Trophoblast cell (in vitro differentiated cells and primary cell): ENCODE measurements around the gene FEZF1. TPM values are rescaled to one million over a fixed set of nuclear protein-coding genes. Genes with fewer than 3 reads are reported as not detected.
A peak's percentile ranks its signal among the peaks of the same experiment; 100 is the strongest.

ENCODE experiments used
- DNase-seq, 2 donors: peaks; one replicate each; pipeline ENCODE4 v3.0.0-alpha.2; 2016
- H2AFZ ChIP-seq: 2 replicates; pipeline ENCODE4 v1.6.1; 2013; ENCODE audit warnings: low read length, moderate library complexity, mild to moderate bottlenecking; ENCODE audit not compliant: insufficient read depth, poor library complexity
- H2AK5ac ChIP-seq: 2 replicates; pipeline ENCODE4 v1.6.1; 2013; ENCODE audit warnings: mild to moderate bottlenecking, low read length
- H2BK120ac ChIP-seq: 2 replicates; pipeline ENCODE4 v1.6.1; 2013; ENCODE audit warnings: low read length, mild to moderate bottlenecking, moderate library complexity; ENCODE audit not compliant: insufficient read depth, poor library complexity
- H2BK12ac ChIP-seq: 2 replicates; pipeline ENCODE4 v1.6.1; 2013; ENCODE audit warnings: mild to moderate bottlenecking, low read length, moderate library complexity
- H2BK5ac ChIP-seq: 2 replicates; pipeline ENCODE4 v1.6.1; 2013; ENCODE audit warnings: low read length, low read depth, moderate library complexity, mild to moderate bottlenecking; ENCODE audit not compliant: poor library complexity
- H3K14ac ChIP-seq: 2 replicates; pipeline ENCODE4 v1.6.1; 2013; ENCODE audit warnings: mild to moderate bottlenecking, low read length
- H3K18ac ChIP-seq: 2 replicates; pipeline ENCODE4 v1.6.1; 2013; ENCODE audit warnings: mild to moderate bottlenecking, low read length
- H3K23ac ChIP-seq: 2 replicates; pipeline ENCODE4 v1.6.1; 2013; ENCODE audit warnings: low read length
- H3K27ac ChIP-seq: 2 replicates; pipeline ENCODE4 v1.5.1; 2013; ENCODE audit warnings: low read depth, mild to moderate bottlenecking, inconsistent platforms, low read length, moderate library complexity
- H3K27me3 ChIP-seq: 2 replicates; pipeline ENCODE4 v1.6.1; 2013; ENCODE audit warnings: inconsistent platforms, mild to moderate bottlenecking, low read length, moderate library complexity; ENCODE audit not compliant: insufficient read depth
- H3K36me3 ChIP-seq, 2 experiments: 1 replicate in 1 of 2; 2 replicates in 1 of 2; pipeline ENCODE4 v1.6.1; 2013; ENCODE audit warnings: low read length in 2 of 2, mild to moderate bottlenecking in 2 of 2, moderate library complexity in 1 of 2; ENCODE audit not compliant: insufficient read depth in 2 of 2, control insufficient read depth in 1 of 2
- H3K4ac ChIP-seq: 2 replicates; pipeline ENCODE4 v1.6.1; 2013; ENCODE audit warnings: low read depth, mild to moderate bottlenecking, low read length, moderate library complexity
- H3K4me1 ChIP-seq, 2 experiments: 1 replicate in 1 of 2; 2 replicates in 1 of 2; pipeline ENCODE4 v1.6.1; 2013; ENCODE audit warnings: low read length in 2 of 2, mild to moderate bottlenecking in 2 of 2, moderate library complexity in 1 of 2; ENCODE audit not compliant: insufficient read depth in 2 of 2, control insufficient read depth in 1 of 2
- H3K4me2 ChIP-seq: 2 replicates; pipeline ENCODE4 v1.6.1; 2013; ENCODE audit warnings: inconsistent platforms, mild to moderate bottlenecking, low read length, moderate library complexity
- H3K4me3 ChIP-seq: 2 replicates; pipeline ENCODE4 v1.5.1; 2013; ENCODE audit warnings: mild to moderate bottlenecking, low read depth, low read length, inconsistent platforms
- H3K79me1 ChIP-seq: one replicate; pipeline ENCODE4 v1.6.1; 2013; ENCODE audit warnings: low read length
- H3K79me2 ChIP-seq: 2 replicates; pipeline ENCODE4 v1.6.1; 2013; ENCODE audit warnings: low read length, mild to moderate bottlenecking; ENCODE audit not compliant: control insufficient read depth, insufficient read depth, poor library complexity
- H3K9ac ChIP-seq: 2 replicates; pipeline ENCODE4 v1.6.1; 2013; ENCODE audit warnings: mild to moderate bottlenecking, low read length
- H3K9me3 ChIP-seq: 2 replicates; pipeline ENCODE4 v1.6.1; 2013; ENCODE audit warnings: low read depth, mild to moderate bottlenecking, control low read depth, inconsistent platforms, low read length; ENCODE audit not compliant: insufficient read depth
- H4K12ac ChIP-seq: 2 replicates; pipeline ENCODE4 v1.6.1; 2013; ENCODE audit warnings: low read depth, mild to moderate bottlenecking, low read length, moderate library complexity
- H4K8ac ChIP-seq: 2 replicates; pipeline ENCODE4 v1.6.1; 2013; ENCODE audit warnings: low read depth, mild to moderate bottlenecking, low read length, moderate library complexity
- H4K91ac ChIP-seq: one replicate; pipeline ENCODE4 v1.6.1; 2013; ENCODE audit warnings: low read depth, mild to moderate bottlenecking, low read length, moderate library complexity
- WGBS: extraction: QIAGEN DNeasy Blood & Tissue Kit; methylation state at CpG from one replicate; pipeline ENCODE4 v1.1.7; 2013; ENCODE audit warnings: missing lambda C conversion rate; ENCODE audit not compliant: insufficient read length, insufficient coverage; ENCODE audit errors: extremely low coverage; 5-methylcytosine and 5-hydroxymethylcytosine counted together
- polyA plus RNA-seq: library from polyadenylated mRNA; stranded (reverse); fragments of 200-250 nt; gene quantifications from 2 replicates; pipeline ENCODE4 v1.2.3, GENCODE V29; 2013

Gene FEZF1
- polyA plus RNA-seq: 0.06 TPM in 1 of 2 replicates, not detected in the other

GRCh38 chr7:122304319-122304975, at the start of gene FEZF1:
TSS of gene FEZF1 (minus strand) at chr7:122304750. CDS start at chr7:122304437, 313 bp downstream.
- H3K79me2 ChIP-seq: no peaks in the 10 kb centered on the region
- peak within 1 kb of the TSS; percentile 84 for H3K4me2 ChIP-seq
- H3K36me3 ChIP-seq: no peaks in the 10 kb centered on the region
- H3K14ac ChIP-seq: no peak within 1 kb of the TSS
- H2BK12ac ChIP-seq: no peak within 1 kb of the TSS
- H2BK120ac ChIP-seq: no peak within 1 kb of the TSS
- H3K23ac ChIP-seq: no peak within 1 kb of the TSS
- peaks cover 4% of the 10 kb centered on the region for H3K9me3 ChIP-seq
- H4K8ac ChIP-seq: no peak within 1 kb of the TSS
- peaks cover 25% of the 10 kb centered on the region in 2 experiments for H3K4me1 ChIP-seq
- H2AK5ac ChIP-seq: no peak within 1 kb of the TSS
- no peaks in the 10 kb centered on the region for H3K79me1 ChIP-seq
- peak in 1 of 2 donors; percentile 23 for DNase-seq
- no peak within 1 kb of the TSS for H3K4ac ChIP-seq
- H4K91ac ChIP-seq: no peak within 1 kb of the TSS
- no peak within 1 kb of the TSS for H3K27ac ChIP-seq
- no peak within 1 kb of the TSS for H3K4me3 ChIP-seq
- H2AFZ ChIP-seq: no peak within 1 kb of the TSS
- H4K12ac ChIP-seq: no peak within 1 kb of the TSS
- H3K9ac ChIP-seq: no peak within 1 kb of the TSS
- H2BK5ac ChIP-seq: no peak within 1 kb of the TSS
- H3K27me3 ChIP-seq: peaks cover 79% of the 10 kb centered on the region
- H3K18ac ChIP-seq: no peak within 1 kb of the TSS
- no CpG with 5 or more reads among the region's 35 CpGs for WGBS

- WGBS: no CpG with 5 or more reads among the region's 3 CpGs
- Histone ChIP-seq H3K9ac (no peak overlapping the region), H3K9me3 (no peaks in the 10 kb centered on the region), H3K4ac (no peak overlapping the region), H3K79me2 (no peaks in the 10 kb centered on the region), H3K4me1 (no peaks in the 10 kb centered on the region), H3K36me3 (no peaks in the 10 kb centered on the region), H2BK5ac (no peak overlapping the region), H3K23ac (no peak overlapping the region), H2BK120ac (no peak overlapping the region), H3K14ac (no peak overlapping the region), H3K4me3 (no peak overlapping the region), H3K27me3 (no peaks in the 10 kb centered on the region), H4K8ac (no peak overlapping the region), H4K12ac (no peak overlapping the region), H2BK12ac (no peak overlapping the region), H3K27ac (no peak overlapping the region), H3K4me2 (no peak overlapping the region), H4K91ac (no peak overlapping the region), H3K79me1 (no peaks in the 10 kb centered on the region), H2AFZ (no peak overlapping the region), H2AK5ac (no peak overlapping the region), H3K18ac (no peak overlapping the region)
- no peak for DNase-seq
Observed at GRCh38 chr7:122352454-122352853, 47.9 kb upstream of the FEZF1 start.

GRCh38 chr7:122350701-122351100, 46.2 kb upstream of the FEZF1 start:
- Histone ChIP-seq H3K9me3 (no peaks in the 10 kb centered on the region), H4K12ac (no peak overlapping the region), H4K91ac (no peak overlapping the region), H3K27me3 (no peaks in the 10 kb centered on the region), H2AK5ac (no peak overlapping the region), H3K79me2 (no peaks in the 10 kb centered on the region), H2AFZ (no peak overlapping the region), H2BK12ac (no peak overlapping the region), H3K4me1 (no peaks in the 10 kb centered on the region), H2BK5ac (no peak overlapping the region), H3K23ac (no peak overlapping the region), H3K79me1 (no peaks in the 10 kb centered on the region), H3K4me3 (no peak overlapping the region), H3K27ac (no peak overlapping the region), H3K4ac (no peak overlapping the region), H3K4me2 (no peak overlapping the region), H4K8ac (no peak overlapping the region), H3K36me3 (no peaks in the 10 kb centered on the region), H3K18ac (no peak overlapping the region), H3K9ac (no peak overlapping the region), H3K14ac (no peak overlapping the region), H2BK120ac (no peak overlapping the region)
- no peak for DNase-seq
- WGBS: no CpG with 5 or more reads among the region's 3 CpGs

GRCh38 chr7:122344303-122344620, 39.7 kb upstream of the FEZF1 start:
- DNase-seq: peak in 1 of 2 donors; percentile 51
- Histone ChIP-seq H3K79me1 (no peaks in the 10 kb centered on the region), H3K4ac (no peak overlapping the region), H3K14ac (no peak overlapping the region), H3K9ac (no peak overlapping the region), H3K9me3 (no peaks in the 10 kb centered on the region), H4K8ac (no peak overlapping the region), H2AFZ (no peak overlapping the region), H2AK5ac (no peak overlapping the region), H3K4me3 (no peak overlapping the region), H3K79me2 (no peaks in the 10 kb centered on the region), H2BK5ac (no peak overlapping the region), H3K27ac (no peak overlapping the region), H3K4me2 (no peak overlapping the region), H3K36me3 (no peaks in the 10 kb centered on the region), H2BK12ac (no peak overlapping the region), H4K91ac (no peak overlapping the region), H2BK120ac (no peak overlapping the region), H4K12ac (no peak overlapping the region), H3K18ac (no peak overlapping the region), H3K23ac (no peak overlapping the region), H3K4me1 (no peaks in the 10 kb centered on the region), H3K27me3 (no peaks in the 10 kb centered on the region)
- no CpG with 5 or more reads among the region's 1 CpG for WGBS
